Activated CD4-positive, alpha-beta T cell treated with anti-CD3 and anti-CD28 coated beads for 24 hours (primary cell): ENCODE data around the gene RHOH.

ENCODE experiments used
- DNase-seq, 2 donors: peaks; one replicate each; pipeline ENCODE4 v3.0.0-alpha.2; 2020; ENCODE audit warnings: low read depth in 2 of 2

RHOH gene

DNA sequence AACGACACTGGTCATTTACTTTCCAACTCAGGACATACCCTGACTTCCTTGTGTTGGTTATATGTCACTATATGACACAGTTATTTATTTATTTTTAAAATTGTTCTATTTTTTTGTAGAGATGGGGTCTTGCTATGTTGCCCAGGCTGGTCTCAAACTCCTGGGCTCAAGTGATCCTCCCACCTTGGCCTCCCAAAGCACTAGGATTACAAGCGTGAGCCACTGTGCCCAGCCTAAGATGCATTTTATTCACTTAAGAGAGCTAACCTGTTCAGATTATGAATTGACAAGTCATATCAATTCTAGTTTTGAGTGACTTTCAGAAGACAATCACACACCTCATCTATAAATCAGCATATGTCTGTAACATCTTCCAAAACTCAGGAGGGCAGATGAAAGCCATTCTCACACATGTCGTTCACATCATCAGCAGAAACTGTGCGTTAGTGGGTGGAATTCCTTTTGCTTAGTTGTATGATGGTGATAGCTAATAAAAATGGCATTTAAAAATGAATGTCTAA, 9.4 kb upstream of the RHOH start:
- DNase-seq, result no peak

DNA sequence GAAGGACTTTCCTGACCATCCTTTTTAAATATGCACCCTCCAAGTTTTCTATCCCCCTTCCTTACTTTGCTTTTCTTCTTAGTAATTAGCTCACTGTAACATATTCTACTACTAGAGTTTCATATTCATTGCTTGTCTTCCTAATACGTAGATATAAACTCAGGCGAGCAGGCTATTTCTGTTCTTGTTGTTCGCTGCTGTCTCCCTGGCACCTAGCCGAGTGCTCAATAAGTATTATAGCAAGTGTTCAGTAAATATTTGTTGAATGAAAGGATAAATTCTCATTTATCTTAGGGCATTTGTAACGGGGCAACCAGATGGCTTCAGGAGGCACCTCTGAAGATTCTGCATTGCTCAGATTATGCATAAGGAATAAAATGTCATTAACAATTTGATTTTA, 6.8 kb upstream of the RHOH start:
- DNase-seq, result no peak

DNA sequence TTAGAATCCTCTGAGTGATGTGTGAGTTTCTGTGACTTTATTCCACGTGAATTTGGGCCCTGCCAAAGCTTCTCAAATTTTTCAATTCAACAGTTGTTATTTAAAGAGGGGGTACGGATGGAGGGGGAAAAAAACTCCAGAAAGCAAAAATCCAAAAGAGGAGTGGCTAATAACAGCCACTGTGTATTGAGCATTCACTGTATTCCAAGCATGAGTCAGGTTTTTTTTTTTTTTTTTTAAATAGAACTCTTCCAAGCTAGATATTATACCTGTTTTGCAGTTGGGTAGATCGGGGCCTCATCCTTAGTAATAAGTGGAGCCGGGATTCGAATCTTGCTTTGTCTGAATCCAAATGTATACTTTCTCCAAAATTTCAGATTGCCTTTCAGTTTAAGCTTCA, 6.4 kb upstream of the RHOH start:
- DNase-seq, result no peak

DNA sequence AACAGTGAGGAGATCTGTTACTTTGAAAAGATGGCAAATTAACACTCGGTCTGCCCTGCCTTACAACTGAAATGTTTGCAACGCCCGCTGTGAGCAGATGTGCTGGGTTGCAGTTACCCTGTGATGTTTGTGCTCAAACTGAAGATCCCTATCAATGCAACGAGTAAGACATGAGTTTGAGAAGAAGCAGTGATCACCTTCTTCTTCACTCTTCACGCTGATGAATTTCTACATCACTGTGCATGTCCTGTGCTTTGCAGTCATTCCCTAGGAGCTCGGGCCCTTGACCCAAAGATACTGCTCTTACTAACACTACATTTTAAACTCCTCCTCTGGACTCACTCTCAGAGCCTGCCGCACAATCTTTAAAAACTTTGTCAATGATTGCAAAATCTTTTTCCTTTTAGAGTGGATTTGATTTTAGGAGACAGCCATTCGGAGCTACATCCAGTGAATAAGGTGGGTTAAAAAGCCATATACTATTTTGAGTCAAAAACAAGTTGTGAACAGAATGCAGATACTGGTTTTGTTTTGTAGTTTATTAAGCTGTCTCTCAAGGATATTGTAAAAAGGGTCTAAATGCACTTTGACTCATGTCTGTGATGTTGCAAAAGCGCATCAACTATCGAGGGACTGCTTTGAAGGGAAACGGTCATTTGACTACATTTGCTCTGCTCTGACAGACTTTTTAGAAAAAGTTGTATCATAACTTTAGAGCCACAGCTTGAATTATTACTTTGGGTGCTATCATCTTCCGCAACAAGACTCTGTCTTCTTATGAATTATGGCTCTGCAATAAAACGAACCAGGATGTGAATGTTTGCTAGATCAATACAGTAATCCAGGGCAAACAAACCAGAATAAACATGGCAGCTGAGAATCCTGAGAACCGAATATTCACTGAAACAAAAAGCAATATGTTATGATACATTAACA, 5.7 kb upstream of the RHOH start:
- no peak for DNase-seq

DNA sequence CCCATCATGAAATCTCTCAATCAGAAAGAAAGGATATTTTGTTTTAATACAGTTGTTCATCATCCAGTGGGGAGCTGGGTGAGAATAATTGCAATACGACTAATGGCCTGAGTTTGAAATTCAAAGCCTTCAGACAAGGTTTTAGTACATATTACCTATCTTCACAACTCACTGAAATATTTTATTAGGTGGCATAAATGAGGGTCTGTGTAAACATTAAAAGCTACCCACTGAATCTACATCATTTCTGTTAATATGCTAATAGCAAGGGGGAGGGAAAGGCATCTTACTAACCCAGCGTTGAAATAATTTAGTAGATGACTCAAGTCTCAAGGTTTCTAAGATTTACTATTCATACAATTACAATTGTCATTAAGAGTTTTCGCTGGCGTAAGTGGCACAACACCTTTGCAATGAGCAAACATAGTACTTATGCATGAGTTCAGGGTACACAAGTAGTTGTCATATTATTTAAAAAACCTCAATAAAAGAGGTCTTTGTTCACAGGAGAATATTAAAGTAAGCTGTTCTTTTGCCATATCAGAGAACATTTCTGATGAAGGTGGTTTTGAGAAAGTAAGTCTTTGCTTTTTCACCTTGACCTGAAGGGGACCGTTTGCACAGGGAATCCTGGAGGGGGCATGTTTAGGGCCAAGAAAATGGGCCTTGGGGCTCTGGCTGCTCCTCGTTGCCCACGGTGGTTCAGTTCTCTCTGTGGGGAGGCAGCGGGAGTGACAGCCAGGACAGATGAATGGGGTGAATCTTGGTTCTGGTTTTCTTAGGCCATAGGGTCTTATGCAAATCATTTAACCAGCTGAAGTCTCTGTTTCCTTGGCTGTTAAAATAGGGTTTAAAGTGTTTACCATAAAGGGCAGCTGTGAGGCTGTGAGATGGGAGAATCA, 4.5 kb upstream of the RHOH start:
- no peak for DNase-seq

DNA sequence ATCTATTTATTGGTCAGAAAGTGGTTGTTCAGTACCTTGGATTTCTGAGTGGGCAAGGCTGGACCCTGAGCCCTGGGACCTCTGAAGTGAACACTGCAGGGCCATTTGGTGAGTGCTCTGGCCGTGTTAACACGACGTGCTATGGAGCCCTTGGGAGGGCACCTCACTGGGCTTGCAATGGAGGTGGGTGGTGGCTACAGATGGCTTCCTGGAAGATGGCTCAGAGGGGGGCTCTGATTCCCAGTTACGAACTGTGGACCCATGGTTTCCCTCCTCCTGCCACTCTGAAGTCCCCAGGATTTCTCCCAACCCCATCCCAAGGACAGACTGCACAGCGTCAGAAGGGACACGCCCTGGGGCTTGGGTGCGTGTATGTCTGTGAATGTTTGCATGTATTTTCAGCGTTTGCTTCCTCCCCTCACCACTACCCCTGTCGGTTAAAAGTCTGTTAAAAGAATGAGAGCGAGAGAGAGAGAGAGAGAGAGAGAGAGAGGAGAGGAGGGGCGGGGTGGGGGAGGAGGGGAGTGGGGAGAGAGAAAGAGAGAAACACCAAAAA, 3.7 kb upstream of the RHOH start:
- DNase-seq, result no peak

DNA sequence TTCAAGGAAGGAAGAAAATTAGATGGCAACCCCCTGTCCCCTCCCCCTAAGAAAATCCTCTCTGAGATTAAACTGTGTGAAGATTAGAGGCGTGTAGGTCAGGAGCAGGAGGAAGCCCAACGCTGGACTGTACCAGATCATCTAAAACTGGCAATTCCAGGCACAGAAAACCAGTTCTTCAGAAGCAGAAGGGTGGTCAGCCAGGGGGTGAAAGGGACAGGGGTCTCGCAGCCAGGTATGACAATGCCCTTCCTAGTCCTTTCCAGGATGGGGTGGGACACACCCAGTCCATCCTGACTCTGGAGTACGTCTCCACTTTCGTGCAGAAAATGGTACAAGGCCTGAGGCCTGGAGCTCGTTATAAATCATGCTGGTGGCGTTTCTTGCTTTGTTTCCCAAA, 3.3 kb upstream of the RHOH start:
- DNase-seq, result no peak

DNA sequence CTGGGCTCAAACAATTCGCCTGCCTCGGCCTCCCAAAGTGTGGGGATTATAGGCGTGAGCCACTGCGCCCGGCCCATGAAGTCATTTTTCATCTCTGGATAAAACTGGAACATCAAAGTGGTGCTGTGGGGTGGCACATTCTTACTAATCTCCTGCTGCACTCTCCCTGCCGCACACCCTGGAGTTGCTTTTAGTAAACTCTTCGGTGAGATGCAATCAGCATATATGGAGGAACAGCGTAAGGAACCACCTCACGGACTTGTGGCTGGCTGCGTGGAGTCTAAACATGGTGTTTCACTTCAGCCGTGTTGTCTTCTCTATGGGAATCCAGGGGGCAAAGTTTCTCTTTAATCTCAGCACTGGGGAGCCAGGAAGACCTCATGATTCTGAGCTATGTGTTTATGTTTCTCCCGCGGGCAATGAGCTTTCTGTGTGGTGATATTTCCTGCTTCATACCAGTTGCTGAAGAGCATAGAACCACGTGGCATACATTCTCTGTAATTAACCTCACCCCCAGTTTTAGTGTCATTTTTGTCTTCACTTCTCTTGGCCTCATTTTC, 2.1 kb upstream of the RHOH start:
- no peak for DNase-seq

DNA sequence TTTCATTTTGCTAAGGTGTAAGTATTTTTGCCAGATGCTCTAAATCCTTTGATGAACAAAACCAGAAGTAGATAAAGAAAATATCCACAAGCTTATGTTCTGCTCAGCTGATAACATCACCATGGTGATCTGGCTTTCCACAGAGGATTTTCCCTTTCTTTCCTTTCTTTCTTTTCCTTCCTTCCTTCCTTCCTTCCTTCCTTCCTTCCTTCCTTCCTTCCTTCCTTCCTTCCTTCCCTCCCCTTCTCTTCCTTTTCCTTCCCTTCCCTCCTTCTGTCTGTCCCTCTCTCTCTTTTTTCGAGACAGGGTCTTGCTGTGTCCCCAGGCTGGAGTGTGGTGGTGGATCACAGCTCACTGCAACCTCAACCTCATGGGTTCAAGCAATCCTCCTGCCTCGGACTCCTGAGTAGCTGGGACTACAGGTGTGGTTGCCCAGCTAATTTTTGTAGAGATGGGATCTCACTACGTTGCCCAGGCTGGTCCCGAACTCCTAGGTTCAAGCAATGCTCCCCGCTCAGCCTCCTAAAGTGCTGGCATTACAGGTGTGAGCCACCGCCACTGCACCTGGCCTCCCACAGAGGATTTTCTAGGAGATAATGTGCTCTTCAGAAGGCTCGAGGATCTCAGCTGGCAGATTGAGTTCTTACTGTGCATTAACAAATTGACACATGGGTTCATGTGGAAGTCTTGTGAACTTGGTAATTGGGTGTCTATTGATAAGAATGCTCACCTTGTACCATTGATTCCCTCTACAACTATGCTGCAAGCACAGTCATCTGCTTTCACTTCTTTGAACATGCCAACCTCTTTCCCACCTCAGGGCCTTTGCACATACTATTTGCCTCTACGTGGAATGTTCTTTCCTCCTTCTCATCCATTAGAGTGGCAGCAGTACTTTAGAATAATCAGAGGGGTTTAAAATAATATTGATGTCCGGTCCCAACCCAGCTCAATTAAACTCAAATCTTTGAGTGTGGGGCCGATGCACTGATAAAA, 1.4 kb upstream of the RHOH start:
- no peak for DNase-seq

DNA sequence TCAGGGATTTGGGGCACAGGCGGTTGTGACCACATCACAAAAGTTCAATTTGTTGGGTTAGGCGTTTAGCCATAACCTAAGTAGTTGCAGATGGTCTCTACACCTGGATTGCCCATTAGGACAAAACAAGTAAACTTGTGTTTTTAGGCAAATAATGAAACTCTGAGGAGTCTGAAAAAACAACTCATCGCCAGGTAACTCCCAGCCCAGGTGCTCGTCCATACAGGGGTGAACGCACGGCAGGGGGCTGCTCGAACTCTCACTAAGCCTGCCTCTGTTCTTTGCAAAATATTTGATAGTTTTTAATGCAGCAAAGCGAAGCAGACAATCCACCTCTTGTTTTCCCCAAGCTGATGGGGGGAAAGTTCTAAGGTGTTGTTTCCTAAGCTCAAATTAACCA, 559 bp upstream of the RHOH start:
- DNase-seq, result no peak

DNA sequence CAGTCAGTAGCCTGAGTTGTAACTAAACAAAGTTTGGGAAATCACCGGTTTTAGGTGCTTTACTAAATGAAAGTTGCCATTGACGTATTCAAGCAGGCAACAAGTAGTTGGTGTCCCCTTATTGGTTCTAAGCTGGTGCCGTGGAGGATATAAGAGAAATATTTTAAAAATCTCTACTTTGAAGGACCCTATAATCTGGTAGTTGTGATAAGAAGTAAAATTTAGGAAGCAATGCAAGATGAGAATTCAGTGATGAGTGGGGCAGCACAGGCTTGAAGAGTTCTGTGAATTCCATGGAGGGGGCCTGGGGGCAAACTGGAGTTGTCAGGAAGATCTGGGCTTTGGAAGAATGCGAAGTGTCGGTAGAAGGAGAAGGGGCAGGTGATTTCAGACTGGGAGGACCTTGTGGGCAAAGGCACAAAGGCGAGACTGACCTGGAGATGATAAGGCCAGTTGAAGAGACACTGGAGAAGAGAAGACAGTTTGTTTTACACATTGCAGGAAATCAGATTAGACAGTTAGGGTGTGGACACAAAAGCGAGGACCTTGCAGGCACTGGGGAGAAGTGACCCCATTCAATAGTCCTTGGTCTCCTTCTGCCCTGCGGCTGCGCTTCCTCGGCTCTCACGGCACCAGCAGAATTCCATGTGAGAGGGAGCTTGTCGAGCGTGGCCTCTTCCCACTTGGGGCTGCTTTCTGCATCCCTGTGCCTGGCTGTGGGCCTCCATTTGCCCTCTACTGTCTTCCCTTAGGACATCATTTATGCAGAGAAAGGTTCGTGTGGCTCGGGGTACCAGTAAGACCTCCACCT, 1.3 kb downstream of the RHOH start:
- no peak for DNase-seq

DNA sequence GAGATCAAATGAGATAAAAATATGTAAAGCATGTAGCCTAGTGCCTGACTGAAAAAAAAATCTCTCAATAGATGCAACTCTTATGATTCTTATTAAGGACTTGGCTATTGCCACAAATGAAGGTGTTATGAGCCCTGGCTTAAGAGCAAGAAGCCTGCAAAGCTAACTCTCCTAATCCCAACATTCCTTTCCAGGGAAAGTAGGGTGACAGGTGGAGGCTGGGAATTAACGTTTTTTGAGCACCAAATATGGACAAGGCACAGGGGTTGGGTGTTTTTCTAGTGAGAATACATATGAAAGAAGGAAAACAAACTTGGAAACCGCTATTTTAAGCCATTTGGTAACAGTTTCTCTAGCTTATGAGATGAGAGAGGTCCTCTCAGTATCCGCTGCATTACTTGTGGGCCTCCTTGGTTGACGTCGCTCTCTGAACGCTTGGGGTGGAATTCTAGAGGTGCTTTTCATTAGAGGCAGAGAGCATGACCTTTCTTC, 2.4 kb downstream of the RHOH start:
- DNase-seq, result no peak

DNA sequence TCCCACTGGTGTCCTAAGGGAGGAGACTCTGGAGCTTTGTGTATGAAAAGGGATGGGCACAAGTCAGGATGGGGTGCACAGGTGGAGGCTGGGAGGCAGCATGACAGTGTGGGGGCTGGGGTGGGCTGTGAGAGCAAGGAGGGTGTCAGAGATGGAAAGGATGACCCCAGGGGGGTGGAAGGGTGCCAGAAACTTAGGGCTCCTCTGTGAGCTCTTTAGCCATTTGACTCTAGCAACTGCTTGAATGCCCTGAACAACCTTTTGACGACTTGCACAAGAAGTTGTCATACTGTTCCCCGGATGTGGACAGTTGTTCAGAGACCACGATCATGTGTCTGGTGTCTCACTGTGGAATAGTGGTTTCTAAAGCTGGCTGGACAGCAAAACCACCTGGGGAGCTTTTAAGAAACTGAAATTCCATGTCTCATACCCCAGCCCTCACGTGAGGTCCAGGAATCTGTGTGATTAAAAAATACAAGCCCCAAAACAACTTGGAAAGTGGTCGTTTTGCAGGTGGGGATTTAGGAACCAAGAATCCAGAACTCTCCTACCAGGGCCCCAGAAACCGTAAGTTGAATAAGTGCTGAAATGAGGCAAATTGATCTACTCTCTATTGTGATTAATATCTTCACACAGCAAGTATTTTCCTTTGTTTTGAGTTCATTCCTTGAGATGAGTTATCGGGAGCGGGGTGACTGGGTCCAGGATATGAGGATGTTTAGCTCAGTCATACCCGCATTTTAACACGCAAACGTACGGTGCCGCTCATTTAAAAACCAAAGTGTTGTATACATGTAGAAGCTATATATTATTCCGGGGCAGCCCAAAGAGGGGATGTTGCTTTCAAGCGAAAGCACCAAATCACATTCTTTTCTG, 3.4 kb downstream of the RHOH start:
- peak in 1 of 2 donors; percentile 47 for DNase-seq

DNA sequence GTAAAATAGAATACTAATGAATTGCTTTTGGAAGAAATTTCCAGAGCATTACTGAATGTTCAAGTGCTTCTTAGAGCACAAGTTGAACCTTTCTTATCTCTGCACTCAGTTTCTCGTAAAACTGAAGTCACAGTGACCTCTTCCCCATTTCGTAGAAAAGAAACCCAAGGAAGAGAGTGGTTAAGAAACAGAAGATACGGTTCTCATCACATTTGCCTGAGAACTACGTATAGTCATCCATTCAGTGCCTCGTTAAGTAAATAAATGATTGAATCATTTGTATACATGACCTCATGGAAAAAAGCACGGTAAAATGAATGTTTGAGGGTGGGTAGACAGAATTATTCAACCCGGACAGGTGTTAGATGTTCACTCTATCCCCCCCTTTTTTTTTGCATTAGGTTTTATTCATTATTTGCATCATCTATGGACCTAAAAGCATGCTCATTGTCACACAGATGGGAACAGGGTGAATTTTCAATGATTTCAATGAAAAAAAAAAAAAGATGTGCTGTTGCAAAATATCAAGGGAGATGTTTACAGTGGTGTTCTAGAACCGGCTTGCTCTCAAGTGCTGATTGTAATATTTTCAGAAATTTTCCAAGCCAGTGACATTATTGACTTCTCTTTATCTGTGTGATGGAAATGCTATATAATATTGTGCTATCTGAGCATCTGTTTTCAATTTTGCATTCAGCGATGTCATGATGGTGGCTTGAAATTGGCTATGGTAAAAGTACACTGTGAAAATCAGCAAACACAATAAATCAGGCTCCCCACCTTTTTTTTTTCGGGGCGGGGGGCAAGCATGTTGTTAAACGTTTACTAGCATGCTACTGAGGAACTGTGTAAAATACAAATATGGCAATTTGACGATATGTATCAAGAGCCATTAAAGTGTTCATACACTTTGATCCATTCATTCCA, 4.3 kb downstream of the RHOH start:
- DNase-seq, result no peak

DNA sequence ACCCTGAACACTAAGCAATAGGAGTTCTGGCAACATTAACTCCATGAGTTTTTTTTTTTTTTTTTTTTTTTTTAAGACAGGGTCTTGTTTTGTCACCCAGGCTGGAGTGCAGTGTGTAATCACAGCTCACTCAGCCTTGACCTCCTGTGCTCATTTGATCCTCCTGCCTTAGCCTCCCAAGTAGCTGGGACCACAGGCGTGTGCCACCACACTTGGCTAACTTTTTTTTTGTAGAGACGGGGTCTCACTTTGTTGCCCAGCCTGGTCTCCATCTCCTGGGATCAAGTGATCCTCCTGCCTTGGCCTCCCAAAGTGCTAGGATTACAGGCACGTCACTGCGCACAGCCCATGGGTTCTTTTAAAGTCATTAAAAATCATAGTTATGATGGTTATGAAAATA, 5.1 kb downstream of the RHOH start:
- no peak for DNase-seq

DNA sequence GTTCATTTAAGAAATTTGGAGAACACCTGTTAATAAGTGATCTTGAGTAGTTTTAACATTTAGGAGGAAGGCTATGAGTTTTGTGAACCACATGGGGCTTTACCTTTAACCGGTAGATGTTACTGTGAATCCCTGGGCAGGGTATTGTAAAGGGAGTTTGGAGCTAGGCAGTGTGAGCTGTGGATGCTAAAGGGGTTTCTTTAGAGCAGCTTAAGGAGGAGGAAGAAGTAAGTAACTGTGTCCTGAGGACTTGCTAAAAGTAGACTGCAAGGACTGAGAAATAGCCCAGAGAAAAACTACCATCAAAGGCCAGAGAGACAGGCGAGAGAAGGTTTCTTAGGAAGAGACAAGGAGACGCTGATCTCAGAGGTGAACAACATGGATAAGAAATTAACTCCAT, 5.6 kb downstream of the RHOH start:
- DNase-seq, result no peak

DNA sequence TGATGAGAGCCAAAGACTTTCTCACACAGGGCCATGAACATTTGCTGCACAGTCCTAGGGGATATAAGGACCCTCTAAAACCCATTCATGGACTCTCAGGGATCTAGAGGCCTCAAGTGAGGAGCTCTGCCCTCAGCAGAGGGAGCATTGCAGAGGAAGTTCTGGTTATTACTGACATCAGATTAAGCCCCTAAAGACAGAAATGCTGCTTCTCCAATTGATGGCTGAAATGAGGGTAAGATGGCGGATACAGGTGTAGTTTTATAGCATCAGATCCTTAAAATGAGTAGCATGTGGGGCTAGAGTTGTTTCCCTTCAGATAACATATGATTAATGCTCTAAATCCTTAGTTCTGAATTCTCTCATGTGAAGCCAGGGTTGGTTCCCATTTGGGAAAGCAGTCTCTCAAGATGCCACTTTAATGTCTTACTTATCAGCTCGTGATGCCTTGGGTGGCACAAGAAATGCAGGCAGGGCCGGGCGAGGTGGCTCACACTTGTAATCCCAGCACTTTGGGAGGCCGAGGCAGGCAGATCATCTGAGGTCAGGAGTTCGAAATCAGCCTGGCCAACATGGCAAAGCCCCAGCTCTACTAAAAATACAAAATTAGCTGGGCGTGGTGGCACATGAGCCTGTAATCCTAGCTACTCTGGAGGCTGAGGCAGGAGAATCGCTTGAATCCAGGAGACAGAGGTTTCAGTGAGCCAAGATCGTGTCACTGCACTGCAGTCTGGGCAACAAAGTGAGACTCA, 7.9 kb downstream of the RHOH start:
- DNase-seq, result no peak
